ENCODE measurements around the gene CLCN6.

The CLCN6 gene

GRCh38 chr1:11854519-11854918 is 48.5 kb downstream of the CLCN6 start:
- TF ChIP-seq, protein P1, sequence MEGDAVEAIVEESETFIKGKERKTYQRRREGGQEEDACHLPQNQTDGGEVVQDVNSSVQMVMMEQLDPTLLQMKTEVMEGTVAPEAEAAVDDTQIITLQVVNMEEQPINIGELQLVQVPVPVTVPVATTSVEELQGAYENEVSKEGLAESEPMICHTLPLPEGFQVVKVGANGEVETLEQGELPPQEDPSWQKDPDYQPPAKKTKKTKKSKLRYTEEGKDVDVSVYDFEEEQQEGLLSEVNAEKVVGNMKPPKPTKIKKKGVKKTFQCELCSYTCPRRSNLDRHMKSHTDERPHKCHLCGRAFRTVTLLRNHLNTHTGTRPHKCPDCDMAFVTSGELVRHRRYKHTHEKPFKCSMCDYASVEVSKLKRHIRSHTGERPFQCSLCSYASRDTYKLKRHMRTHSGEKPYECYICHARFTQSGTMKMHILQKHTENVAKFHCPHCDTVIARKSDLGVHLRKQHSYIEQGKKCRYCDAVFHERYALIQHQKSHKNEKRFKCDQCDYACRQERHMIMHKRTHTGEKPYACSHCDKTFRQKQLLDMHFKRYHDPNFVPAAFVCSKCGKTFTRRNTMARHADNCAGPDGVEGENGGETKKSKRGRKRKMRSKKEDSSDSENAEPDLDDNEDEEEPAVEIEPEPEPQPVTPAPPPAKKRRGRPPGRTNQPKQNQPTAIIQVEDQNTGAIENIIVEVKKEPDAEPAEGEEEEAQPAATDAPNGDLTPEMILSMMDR (conservative IDR thresholded peaks at IDR 0.05) = no peak
- TF ChIP-seq ZFX (IDR thresholded peaks at IDR 0.05) = no peak
- no peak overlapping the region for H3K27ac ChIP-seq

DNA sequence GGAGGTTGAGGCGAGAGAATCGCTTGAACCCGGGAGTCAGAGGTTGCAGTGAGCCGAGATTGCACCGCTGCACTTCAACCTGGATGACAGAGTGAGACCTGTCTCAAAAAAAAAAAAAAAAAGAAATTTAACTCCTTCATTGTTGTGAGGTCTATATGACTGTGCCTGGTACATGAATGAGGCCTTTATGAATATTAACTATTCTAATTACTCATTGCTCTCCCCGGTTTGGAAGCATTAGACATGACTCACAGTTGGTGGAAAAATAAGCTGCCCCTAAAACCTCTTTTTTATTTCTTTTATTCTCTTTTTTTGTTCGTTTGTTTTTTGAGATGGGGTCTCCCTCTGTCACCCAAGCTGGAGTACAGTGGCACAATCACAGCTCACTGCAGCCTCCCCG is 49.4 kb downstream of the CLCN6 start:
- TF ChIP-seq, protein P1 (conservative IDR thresholded peaks at IDR 0.05) = no peak
- TF ChIP-seq ZFX (IDR thresholded peaks at IDR 0.05) = no peak
- no peak overlapping the region for H3K27ac ChIP-seq

DNA sequence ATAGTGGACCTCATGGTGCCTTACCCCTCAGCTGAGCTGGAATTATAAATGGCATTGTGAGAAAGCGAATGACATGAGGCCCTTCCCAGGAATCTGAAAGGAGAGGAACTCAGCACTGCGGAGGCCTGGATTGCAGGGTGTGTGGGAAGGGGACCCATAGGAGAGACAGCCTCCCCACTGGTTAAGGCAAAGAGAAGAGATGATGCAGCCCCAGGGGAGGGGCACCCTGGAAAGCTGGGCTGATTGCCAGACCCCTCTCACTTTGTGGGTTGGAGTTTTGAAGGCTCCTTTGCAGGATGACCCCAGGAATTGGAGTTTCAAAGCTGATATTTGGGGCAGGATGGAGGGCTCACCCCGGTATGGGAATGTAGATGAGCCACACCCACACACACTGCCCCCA is 50.7 kb downstream of the CLCN6 start:
- H3K27ac ChIP-seq = no peak overlapping the region
- TF ChIP-seq, protein P1 (conservative IDR thresholded peaks at IDR 0.05) = no peak
- TF ChIP-seq ZFX (IDR thresholded peaks at IDR 0.05) = no peak

DNA sequence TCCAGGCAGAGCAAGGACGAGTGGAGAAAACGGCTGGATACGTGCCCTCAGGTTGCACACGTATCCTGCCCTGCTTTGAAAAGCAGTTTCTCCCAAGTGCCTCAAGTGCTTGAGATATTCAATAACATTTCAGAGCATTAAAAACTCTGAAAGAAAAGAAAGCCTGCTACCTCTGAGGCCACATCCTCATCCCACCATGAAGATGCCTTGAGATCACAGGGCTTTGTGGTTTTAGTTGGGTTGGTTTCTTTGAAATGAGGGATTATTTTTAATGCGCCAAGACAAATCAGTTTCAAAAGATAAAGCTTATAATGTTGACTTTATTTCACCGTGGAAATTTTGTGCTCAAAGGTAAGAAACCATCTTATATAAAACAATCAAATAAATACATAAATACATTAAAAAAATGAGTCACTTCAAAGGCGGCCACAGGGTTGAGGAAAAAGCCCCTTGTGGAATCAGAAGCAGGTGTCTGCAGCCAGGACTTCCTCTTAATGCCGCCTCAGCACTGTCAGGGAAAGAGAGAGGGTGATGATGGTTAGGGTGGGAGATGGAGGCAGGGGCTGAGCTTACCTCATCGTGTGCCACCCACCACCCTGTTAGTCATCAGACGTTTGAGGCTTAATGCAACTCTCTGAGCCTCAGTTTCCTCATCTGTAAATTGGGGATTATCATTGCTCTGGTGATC is 51.3 kb downstream of the CLCN6 start:
- no peak overlapping the region for H3K27ac ChIP-seq
- TF ChIP-seq, protein P1 (conservative IDR thresholded peaks at IDR 0.05) = no peak
- no peak for TF ChIP-seq ZFX (IDR thresholded peaks at IDR 0.05)

DNA sequence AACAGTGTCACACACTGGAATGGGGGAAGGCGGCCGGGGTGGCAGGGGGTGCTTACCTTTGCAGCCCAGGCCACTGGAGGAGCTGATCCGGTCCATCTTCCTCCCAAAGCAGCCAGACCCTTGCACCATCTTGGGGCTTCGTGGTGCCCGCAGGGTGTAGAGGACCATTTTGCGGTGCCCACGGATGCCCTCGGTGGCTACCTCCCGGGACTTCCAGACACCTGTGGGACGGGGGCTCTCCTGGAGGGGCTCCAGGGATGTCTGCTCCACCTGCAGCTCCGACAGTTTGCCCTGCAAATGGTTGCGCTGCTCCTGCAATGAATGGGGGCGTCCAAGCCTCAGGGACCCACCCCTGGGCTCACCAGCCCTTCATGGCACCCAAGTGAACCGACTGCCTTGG is 52.2 kb downstream of the CLCN6 start:
- no peak for TF ChIP-seq ZFX (IDR thresholded peaks at IDR 0.05)
- TF ChIP-seq, protein P1 (conservative IDR thresholded peaks at IDR 0.05) = no peak
- H3K27ac ChIP-seq = no peak overlapping the region

DNA sequence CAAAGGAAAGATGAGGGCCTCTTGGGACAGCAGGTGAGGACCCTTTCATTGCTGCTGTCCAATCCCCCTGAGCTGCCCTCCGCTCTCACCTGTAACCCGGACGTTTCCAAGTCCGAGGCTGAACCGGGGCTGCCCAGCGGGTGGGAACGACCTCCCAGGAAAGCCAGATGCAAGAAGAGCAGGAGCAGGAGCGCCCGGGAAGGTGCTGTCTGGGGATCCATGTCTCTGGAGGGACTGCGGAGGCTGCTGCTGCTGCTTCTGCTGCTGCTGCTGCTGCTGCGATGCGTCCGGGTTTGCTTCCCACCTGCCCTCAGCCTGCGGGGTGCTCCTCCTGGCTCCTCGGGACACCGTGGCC is 52.6 kb downstream of the CLCN6 start, which contains the start of gene NPPB:
Gene NPPB, minus strand, starts transcription at position 333 of the 355 bp plus-strand sequence. Its CDS starts 112 bp downstream, at position 221.
- no peak for TF ChIP-seq ZFX (IDR thresholded peaks at IDR 0.05)
- H3K27ac ChIP-seq = no peak within 1 kb of the TSS

- H3K27ac ChIP-seq = no peak overlapping the region
- TF ChIP-seq, protein P1 (conservative IDR thresholded peaks at IDR 0.05) = no peak; the same call in 1 of the 2 replicates
- TF ChIP-seq ZFX (IDR thresholded peaks at IDR 0.05) = no peak
These were observed 53.2 kb downstream of the CLCN6 start for GRCh38 chr1:11858968-11859871.

Data from C4-2B (cell line).